GM10266 (cell line): ENCODE data around the gene DNM1.
"Not testable (repeated sequence)": the region's sequence is repeated elsewhere in the genome, so short reads cannot be mapped to it uniquely, and the experiment has no call there.

Experiments used
- DNase-seq: peaks from one replicate; pipeline ENCODE4 v3.0.0; 2012; ENCODE audit errors: extremely low spot score
- CTCF ChIP-seq: IDR thresholded peaks from 2 replicates; pipeline ENCODE4 v1.5.1; 2012; ENCODE audit warnings: mild to moderate bottlenecking, low read depth; ENCODE audit not compliant: control insufficient read depth, insufficient read depth; ENCODE audit errors: missing control alignments

DNM1 gene

GRCh38 chr9:128178806-128179431, 24.3 kb upstream of the DNM1 start:
- DNase-seq = no peak
- no peak for TF ChIP-seq CTCF

- DNase-seq = no peak
- no peak for TF ChIP-seq CTCF
Measured at GRCh38 chr9:128180001-128180400, 23.2 kb upstream of the DNM1 start.

GRCh38 chr9:128180447-128180846, 22.7 kb upstream of the DNM1 start:
- no peak for DNase-seq
- TF ChIP-seq CTCF = no peak

- not testable (repeated sequence) for DNase-seq
Measured at GRCh38 chr9:128181480-128181879, 21.7 kb upstream of the DNM1 start.

GRCh38 chr9:128182893-128183588, 20.1 kb upstream of the DNM1 start:
- DNase-seq = no peak

GRCh38 chr9:128185979-128186965, 16.9 kb upstream of the DNM1 start:
- no peak for DNase-seq
- TF ChIP-seq CTCF = no peak

More at GRCh38 chr9:128182893-128183588, 20.1 kb upstream of the DNM1 start:
- no peak for TF ChIP-seq CTCF

GRCh38 chr9:128187361-128187760, 15.8 kb upstream of the DNM1 start:
- TF ChIP-seq CTCF = no peak
- no peak for DNase-seq
